NCI-H2107 (cell line): Measurements from ENCODE around the gene EVI2B.
"Not testable (repeated sequence)": the region's sequence is repeated elsewhere in the genome, so short reads cannot be mapped to it uniquely, and the experiment has no call there.

ENCODE experiments used
- DNase-seq: peaks from one replicate; lab custom pipeline; 2025; lab: John Stamatoyannopoulos, UW

Gene EVI2B

GRCh38 chr17:31310260-31310659 is 3.6 kb downstream of the EVI2B start:
- no peak for DNase-seq

DNA sequence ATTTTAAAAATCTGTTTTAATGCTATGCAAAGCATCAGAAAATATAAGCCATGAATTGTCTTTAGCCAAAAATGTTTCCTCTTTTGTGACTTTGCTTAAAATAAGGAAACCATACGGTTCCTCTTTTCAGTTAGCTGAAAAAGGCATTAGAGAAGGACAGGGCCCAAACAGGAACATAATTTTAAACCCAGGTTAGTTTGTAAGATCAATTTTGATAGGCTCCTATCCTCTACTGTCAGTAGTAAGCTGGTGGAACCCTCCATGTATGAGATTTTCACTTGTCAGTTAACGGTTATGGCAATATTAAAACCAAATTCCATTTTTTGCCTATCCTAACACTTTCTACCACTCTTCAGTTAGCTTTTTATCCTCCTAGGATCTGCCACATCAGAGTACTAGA is 4.3 kb downstream of the EVI2B start:
- no peak for DNase-seq

DNA sequence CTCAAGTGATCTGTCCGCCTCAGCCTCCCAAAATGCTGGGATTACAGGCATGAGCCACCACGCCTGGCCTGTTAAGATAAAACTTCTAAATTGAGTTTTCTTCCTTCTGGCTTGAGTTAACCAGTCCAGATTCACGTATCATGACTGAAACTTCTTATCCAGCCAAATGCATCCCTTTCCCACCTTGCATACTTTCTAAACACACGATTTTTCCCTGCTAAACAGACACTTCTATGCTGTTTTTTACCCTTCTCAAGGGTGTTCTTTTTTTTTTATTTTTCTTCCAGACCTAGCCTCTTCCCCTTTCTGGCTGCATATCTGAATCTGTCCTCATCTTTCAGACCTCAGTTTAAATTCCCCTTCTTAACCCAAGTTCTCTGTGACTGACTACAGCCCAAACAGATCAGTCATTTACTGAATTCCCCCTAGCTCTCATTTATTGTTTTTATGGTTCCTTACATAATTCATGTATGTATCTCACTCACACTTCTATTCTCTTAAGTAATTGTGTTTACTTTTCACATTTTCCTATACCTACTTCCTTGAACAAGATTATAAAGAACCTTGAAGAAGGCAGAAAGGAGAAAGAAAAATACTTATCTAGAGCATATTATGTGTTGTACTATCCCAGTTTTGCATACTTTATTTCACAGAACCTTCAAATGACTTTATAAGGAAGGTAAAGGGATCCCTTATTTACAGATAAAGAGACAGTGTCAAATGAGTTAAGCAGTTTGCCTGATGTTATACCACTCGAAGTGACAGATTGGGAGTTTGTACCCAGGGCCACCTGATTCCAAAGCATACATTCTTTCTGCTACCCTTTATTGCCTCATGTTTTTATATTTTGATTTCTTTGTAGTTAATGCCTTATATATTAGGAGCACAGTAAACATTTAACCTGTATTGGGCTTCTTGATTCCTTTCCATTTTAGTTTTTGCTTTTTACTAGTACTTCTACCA is 5.2 kb downstream of the EVI2B start:
- no peak for DNase-seq

DNA sequence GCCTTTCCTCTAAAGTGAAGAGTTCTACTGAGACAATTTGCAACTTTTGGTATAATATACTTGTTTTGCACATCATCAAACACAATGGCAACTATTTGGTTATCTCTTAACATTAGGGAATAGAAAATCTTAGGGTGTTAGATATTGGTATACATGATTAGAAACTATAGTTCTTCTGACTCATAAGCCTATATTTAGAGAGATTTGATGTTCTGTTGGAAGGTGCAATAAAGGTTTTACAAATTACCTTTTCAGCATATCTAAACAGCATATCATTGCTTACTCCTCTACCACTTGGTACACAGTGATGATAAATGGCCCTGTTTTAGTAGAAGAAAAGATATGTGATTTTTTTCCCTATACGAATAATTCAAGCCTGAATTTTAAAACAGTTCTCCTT is 6.2 kb downstream of the EVI2B start:
- no peak for DNase-seq

DNA sequence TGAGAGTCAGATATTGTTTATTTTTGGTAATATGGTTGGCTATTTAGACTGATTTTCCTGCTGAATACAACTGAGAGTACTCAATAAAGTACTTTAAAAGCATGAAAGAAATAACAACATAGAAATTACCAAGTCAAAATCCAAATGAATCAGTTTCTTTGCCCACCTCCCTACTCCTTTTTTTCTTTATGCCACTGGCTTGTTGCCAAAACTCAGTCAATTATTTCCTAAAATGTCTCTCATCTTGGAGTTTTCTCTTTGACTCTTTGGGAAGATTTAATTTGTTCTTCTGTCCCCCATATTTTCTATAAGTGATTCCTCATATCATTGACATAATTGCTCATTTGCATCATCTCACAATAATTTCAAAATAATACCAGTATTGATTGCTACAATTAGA is 14.2 kb downstream of the EVI2B start:
- no peak for DNase-seq

- no peak for DNase-seq
Observed at GRCh38 chr17:31297090-31297489, 16.8 kb downstream of the EVI2B start, which contains the start of gene OMG. OMG (minus strand) TSS chr17:31297239; CDS start chr17:31296331, 908 bp downstream.

- DNase-seq = no peak
Observed at GRCh38 chr17:31296142-31296541, 17.7 kb downstream of the EVI2B start.

DNA sequence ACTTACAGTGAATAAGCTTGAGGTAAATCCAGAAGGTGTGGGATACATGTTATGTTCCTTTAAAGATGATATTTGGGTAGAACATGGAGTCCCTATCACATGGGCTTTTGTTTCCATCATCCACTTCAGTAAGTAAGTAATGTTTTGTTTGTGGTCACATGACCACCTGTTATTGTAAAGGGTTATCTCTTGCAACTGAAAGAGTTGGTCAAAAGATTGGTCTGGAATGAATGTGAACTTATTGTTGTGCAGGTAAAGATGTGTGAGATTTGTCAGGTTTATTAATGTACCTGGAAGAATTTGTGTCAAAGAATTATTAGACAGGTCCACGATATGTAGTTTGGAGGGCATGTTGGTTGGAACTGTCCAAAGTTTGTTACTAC is 18.4 kb downstream of the EVI2B start:
- DNase-seq = no peak

DNA sequence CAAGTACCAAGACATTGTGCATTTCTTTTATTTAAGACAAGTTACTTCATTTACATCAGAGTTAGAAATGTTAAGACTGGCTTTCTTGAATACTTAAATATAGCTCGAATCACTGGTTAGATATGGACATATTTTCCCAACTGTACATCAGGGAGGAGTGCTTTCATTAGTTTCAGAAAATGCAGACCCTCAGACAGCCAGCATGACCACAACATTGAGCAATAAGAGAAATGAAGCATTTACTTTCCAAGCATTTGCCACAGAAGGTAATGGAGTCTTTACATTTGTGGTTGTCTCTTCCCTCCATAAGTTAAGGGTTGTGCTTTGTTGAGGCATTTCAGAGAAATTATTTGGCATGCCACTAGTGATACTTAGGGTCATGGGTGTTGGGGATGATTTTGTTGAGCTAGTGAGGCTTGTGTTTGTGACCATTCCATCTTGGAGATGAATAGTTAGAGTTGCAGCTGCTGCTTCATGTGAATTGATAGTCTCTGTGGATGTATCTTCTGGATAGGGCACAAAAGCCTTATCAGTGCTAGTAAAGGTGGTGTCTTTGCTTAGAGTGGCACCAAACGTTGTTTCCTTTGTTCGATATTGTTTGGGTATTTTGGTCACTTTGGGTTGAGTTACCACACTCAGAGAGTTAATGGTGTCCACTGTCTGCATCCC is 18.9 kb downstream of the EVI2B start:
- DNase-seq = no peak

GRCh38 chr17:31294231-31294630 is 19.6 kb downstream of the EVI2B start:
- DNase-seq = no peak

- DNase-seq = no peak
Observed at GRCh38 chr17:31293581-31293980, 20.3 kb downstream of the EVI2B start.

DNA sequence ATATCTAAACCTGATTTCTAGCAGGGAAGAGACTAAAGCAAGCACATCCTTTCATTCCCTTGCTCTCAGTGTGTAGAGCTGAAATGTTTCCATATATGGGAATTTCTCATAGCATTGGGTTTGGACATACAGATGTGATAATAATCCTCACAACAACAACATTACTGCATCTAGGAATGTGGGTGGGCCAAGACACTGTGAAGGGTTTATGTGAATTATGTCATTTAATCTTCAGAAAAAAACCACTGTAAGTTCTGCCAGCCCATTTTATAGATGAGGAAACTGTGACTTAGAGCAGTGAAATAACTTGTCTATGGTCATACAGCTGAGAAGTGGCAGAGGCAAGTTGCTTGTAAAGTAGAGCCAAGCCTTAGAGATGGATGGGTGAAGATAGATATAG is 22.0 kb downstream of the EVI2B start:
- no peak for DNase-seq

DNA sequence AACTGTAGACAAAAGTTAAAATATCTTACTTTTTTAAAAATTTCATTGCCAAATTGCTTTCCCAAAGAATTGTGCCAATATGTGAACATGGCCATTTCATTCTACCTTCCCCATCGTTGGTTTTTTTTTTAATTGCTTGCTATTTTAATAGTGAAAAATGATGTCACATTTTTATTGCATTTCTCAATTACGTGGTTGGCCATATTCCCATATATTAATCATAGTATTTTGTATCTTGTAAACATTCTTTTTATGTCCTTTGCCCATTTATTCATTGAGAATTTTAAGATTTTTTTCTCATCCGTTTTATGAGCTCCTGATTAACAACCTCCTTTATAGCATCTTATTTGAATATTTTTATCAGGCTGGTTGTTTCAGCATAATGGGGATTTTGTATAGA is 24.1 kb downstream of the EVI2B start:
- no peak for DNase-seq

DNA sequence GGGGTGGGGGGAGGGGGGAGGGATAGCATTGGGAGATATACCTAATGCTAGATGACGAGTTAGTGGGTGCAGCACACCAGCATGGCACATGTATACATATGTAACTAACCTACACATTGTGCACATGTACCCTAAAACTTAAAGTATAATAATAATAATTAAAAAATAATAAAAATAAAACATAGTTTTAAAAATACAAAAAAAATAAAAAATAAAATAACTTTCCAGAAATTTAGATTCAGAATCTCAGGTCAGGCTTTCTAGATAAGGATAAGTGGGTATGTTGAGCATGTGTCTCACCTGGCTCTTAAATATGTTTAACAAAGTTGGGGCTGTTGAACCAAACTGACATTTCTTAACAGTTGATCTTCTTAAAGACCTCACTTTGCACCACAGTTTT is 25.9 kb downstream of the EVI2B start:
- DNase-seq = not testable (repeated sequence)

DNA sequence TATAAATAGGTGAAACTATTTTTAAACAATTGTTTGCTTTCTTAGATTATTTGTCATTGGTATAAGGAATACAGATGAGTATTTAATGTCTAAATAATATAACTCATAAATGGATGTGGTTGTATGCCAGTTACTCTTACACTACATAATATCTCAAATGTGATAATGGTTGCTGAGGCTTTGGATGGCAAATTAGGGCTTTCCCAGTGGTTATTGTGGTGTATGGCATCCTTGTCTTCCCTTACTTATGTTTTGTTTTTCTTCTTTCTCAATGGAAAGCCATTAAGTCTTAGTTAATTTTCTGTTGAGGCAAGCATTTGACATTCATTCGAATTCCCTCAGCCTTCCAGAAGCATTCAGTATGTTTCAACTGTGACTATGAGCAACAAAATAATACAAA is 27.3 kb downstream of the EVI2B start:
- no peak for DNase-seq

DNA sequence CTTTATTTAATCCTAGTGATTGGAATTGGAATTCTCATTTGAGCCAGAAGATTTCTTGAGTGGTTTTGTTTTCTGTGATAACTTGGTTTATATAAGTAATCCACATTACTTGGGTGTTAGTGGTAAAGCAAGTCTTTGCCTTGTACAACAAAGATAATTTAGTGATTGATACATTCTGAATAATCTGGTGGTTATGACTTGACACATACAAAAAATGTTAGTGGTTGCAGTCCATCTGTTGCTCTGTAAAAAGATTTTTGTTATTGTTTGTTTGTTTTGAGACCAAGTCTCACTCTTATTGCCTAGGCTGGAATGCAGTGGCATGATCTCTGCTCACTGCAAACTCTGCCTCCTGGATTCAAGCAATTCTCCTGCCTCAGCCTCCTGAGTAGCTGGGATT is 30.0 kb downstream of the EVI2B start:
- DNase-seq = no peak

GRCh38 chr17:31281061-31281460 is 32.8 kb downstream of the EVI2B start:
- no peak for DNase-seq

DNA sequence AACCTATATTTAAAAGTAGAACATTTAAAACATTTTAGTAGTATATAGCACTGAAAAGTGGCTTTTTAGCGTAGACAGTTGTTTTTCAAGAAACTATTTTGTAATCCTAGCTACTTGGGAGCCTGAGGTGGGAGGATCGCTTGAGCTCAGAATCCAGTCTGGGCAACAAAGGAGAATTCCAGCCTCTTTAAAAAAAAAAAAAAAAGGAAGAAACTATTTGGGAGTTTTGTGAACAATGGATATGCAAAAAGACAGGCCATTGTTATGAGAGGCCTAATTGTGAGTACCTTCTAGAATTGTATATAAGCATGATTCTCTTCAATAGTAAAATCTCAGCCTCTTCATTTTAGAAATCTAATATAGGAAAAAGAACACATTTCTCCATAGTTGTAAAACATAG is 34.5 kb downstream of the EVI2B start:
- no peak for DNase-seq

DNA sequence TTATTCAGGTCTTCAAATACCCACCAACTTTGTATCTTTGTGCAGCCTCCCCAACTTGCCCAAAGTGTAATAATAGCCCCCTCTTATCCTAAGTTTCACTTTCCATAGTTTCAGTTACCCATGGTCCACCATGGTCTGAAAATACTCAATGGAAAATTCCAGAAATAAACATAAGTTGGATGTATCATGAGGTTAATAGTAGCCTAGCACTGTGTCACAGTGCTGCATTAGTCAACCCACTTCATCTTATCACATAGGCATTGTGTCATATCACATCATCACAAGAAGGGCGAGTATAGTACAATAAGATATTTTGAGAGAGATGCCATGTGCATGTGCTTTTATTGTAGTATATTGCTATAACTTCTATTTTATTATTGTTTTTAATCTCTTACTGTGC is 38.7 kb downstream of the EVI2B start:
- no peak for DNase-seq

- DNase-seq = peak; percentile 4
Observed at GRCh38 chr17:31274252-31274651, 39.6 kb downstream of the EVI2B start.

- no peak for DNase-seq
Observed at GRCh38 chr17:31273516-31273915, 40.3 kb downstream of the EVI2B start.

DNA sequence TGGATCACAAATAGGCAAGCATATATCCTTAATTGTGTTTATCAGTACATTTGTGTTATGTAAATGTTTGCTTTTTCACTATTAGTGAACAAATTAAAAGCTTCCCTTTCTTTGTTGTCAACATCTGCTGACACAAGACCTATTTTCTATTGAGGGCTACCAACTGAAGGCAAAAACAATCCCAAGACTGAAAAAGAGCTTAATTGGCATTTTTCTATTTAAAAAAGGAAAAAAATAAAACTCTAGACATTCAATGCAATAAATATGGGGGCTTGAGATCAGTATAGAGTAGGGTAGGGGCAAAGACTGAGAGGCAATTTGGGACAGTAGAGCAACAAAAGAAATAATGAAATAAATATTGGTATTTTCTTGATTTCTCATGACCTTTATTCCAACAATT is 41.1 kb downstream of the EVI2B start:
- no peak for DNase-seq

- DNase-seq = no peak
Observed at GRCh38 chr17:31272236-31272635, 41.6 kb downstream of the EVI2B start.
